ENCODE data around the gene CEP44. TPM values are rescaled to one million over a fixed set of nuclear protein-coding genes. Genes with fewer than 3 reads are reported as not detected.
"Not testable (repeated sequence)": the region's sequence is repeated elsewhere in the genome, so short reads cannot be mapped to it uniquely, and the experiment has no call there.

CEP44 gene
- total RNA-seq, 1 donor from 2014 or later, result 17.4 TPM

DNA sequence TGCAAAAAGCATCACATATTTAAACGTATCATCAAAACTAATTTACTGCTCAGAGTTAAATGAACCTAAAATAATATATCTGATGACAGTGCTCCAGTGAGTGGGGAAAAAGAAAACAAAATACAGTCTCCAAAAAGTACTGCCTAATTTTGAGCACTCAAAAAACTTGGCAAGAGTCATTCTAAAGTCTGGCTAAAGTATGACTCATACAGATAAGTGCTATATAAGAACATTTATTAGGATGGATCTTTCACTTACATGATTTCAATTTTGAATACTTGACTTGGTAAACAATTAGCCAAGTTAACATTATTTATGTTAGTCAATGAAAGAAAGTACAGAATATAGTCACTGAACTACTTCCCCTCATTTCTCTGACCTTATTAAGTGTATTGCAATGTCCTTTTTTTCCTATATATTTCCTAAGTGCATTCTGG is 27.4 kb upstream of the CEP44 start:
- Histone ChIP-seq H3K9me3 (no peaks in the 10 kb centered on the region), H3K27me3 (no peaks in the 10 kb centered on the region), H3K36me3 (no peaks in the 10 kb centered on the region), H3K27ac (no peak overlapping the region), H3K4me3 (no peak overlapping the region), H3K4me1 (no peaks in the 10 kb centered on the region)
- TF ChIP-seq POLR2A (IDR thresholded peaks at IDR 0.05), result no peak
- TF ChIP-seq POLR2AphosphoS5 (IDR thresholded peaks at IDR 0.05; ENCODE audit: insufficient read depth in 1 of 2, low read depth in 1 of 2), result no peak
- TF ChIP-seq, protein P1, sequence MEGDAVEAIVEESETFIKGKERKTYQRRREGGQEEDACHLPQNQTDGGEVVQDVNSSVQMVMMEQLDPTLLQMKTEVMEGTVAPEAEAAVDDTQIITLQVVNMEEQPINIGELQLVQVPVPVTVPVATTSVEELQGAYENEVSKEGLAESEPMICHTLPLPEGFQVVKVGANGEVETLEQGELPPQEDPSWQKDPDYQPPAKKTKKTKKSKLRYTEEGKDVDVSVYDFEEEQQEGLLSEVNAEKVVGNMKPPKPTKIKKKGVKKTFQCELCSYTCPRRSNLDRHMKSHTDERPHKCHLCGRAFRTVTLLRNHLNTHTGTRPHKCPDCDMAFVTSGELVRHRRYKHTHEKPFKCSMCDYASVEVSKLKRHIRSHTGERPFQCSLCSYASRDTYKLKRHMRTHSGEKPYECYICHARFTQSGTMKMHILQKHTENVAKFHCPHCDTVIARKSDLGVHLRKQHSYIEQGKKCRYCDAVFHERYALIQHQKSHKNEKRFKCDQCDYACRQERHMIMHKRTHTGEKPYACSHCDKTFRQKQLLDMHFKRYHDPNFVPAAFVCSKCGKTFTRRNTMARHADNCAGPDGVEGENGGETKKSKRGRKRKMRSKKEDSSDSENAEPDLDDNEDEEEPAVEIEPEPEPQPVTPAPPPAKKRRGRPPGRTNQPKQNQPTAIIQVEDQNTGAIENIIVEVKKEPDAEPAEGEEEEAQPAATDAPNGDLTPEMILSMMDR (IDR thresholded peaks at IDR 0.05), result no peak
- intact Hi-C loops (cut with DNase I), result no loop called here
- no peak for DNase-seq (ENCODE audit: extremely low spot score in 2 of 2)

DNA sequence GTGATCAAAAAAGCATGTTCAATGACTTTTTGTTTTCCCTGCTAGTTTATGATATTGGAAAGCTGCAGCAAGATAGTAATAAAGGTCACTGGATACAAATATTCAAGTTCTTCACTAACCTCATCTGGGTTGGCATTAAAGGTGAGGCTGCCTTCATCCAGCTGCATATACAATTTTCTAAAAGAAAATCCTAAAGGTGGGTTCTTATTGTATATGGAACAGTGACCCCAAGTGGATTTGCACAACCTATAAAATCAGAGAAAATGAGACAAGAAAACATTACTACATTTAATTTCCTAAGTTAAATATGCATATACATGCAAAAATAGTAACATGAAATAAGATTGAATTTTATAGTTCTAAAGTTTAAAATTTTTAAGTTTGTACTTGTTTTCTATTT is 24.1 kb upstream of the CEP44 start:
- Histone ChIP-seq H3K27ac (no peak overlapping the region), H3K4me1 (peaks cover 17% of the 10 kb centered on the region), H3K4me3 (no peak overlapping the region), H3K27me3 (no peaks in the 10 kb centered on the region), H3K36me3 (no peaks in the 10 kb centered on the region), H3K9me3 (no peaks in the 10 kb centered on the region)
- TF ChIP-seq POLR2AphosphoS5 (IDR thresholded peaks at IDR 0.05; ENCODE audit: insufficient read depth in 1 of 2, low read depth in 1 of 2), result no peak
- TF ChIP-seq POLR2A (IDR thresholded peaks at IDR 0.05), result no peak
- TF ChIP-seq, protein P1 (IDR thresholded peaks at IDR 0.05), result no peak
- no peak for DNase-seq (ENCODE audit: extremely low spot score in 2 of 2)
- intact Hi-C loops (cut with DNase I), result no loop called here

DNA sequence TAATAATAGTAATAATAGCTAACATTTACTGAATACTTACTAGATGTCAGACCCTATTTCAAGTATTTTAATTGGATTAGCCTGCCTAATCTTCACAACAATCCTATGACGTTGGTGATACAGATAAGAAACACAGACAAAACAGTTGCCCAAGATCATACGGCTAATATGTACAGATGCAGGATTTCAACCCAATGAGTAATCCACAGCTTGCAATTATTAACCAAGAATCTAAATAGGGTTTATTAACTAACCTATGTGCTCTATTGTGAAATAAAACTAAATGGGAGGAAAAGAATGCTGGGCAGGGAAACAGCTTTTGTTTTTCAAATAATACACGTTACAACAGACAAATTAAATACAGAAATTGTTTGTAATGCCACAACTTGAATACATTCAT is 23.6 kb upstream of the CEP44 start:
- Histone ChIP-seq H3K4me3 (no peak overlapping the region), H3K4me1 (peaks cover 17% of the 10 kb centered on the region), H3K36me3 (no peaks in the 10 kb centered on the region), H3K27ac (no peak overlapping the region), H3K27me3 (no peaks in the 10 kb centered on the region), H3K9me3 (no peaks in the 10 kb centered on the region)
- TF ChIP-seq POLR2AphosphoS5 (IDR thresholded peaks at IDR 0.05; ENCODE audit: insufficient read depth in 1 of 2, low read depth in 1 of 2), result no peak
- no peak for TF ChIP-seq POLR2A (IDR thresholded peaks at IDR 0.05)
- TF ChIP-seq, protein P1 (IDR thresholded peaks at IDR 0.05), result no peak
- intact Hi-C loops (cut with DNase I), result no loop called here
- DNase-seq (ENCODE audit: extremely low spot score in 2 of 2), result no peak

DNA sequence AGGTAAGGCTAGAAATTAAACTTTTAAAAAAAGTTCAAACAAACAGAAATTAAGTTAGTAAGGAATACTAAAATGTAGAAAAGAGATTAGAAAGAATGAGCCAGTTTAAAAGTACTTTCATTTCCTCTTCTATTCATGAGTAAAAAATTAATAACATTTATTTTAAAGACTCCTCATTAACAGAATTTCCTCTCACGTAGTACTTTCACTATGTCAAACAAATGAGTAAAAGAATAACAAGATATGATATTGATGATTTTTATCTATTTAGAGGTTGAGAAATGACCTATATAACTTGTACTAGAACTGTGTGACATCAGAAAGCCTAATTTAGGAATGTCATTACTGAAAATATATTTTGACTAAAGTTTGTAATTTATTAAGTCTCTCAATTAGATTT is 22.3 kb upstream of the CEP44 start:
- peaks cover 23% of the 10 kb centered on the region for H3K4me1 ChIP-seq
- H3K9me3 ChIP-seq; H3K4me3 ChIP-seq; DNase-seq (ENCODE audit: extremely low spot score in 2 of 2); H3K27ac ChIP-seq; H3K27me3 ChIP-seq; H3K36me3 ChIP-seq; intact Hi-C loops (cut with DNase I): not testable (repeated sequence)

DNA sequence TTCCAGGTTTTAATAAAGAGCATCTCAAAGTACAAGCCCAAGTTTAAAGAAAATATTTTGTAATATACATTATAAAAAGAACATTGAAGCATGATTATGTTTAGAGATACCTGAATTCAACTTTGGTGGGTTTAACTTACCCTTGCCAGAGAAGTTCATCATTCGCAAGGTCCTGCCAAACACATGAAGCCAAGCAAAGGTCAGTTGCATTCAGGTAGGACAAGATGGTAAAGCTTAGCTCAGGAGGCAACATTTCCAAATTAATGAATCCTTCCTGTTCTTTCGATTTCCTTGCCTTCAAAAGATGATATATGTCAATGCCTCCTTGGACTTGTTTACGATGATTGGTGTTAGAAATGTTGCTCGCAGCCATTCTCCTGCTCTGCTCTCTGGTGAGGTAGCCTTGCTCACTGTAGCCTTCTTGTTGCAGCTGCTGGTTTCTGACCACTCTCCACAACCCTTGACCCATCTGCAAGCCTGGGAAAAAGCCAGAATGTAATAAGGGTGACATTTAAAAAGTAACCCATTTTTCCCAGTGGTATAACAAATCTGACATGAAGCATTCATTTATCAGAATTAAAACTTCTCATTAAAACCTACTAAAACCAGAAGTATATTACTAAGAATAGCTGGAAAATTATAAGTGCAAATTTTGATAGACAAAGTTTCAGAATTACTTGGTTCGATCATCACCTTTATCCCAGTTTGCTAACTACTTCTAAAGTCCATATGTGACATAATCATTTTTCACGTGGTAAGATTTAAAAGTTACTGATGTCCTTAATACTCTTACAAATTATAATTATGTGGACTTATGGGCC is 20.9 kb upstream of the CEP44 start:
- no peaks in the 10 kb centered on the region for H3K27me3 ChIP-seq
- no peaks in the 10 kb centered on the region for H3K36me3 ChIP-seq
- no peak overlapping the region for H3K4me3 ChIP-seq
- DNase-seq (ENCODE audit: extremely low spot score in 2 of 2), result no peak
- H3K4me1 ChIP-seq, result peaks cover 24% of the 10 kb centered on the region
- no peak for TF ChIP-seq POLR2AphosphoS5 (IDR thresholded peaks at IDR 0.05; ENCODE audit: insufficient read depth in 1 of 2, low read depth in 1 of 2)
- no peak for TF ChIP-seq POLR2A (IDR thresholded peaks at IDR 0.05)
- TF ChIP-seq, protein P1 (IDR thresholded peaks at IDR 0.05), result no peak
- H3K27ac ChIP-seq, result no peak overlapping the region
- intact Hi-C loops (cut with DNase I), result no loop called here
- H3K9me3 ChIP-seq, result no peaks in the 10 kb centered on the region
